Fibroblast of villous mesenchyme (primary cell): ENCODE data around the gene IL1RL2. TPM values are rescaled to one million over a fixed set of nuclear protein-coding genes. Genes with fewer than 3 reads are reported as not detected.

Experiments used
- DNase-seq: peaks from one replicate; pipeline ENCODE4 v3.0.0-alpha.2; 2010; ENCODE audit warnings: low read depth
- H3K4me3 ChIP-seq: 2 replicates; pipeline ENCODE4 v1.5.1; 2011; ENCODE audit warnings: low read depth, mild to moderate bottlenecking, low read length
- CTCF ChIP-seq: IDR thresholded peaks from 2 replicates; pipeline ENCODE4 v1.5.1; 2012; ENCODE audit warnings: low read depth, mild to moderate bottlenecking, low read length; ENCODE audit not compliant: insufficient read depth
- total RNA-seq: library from RNA; depleted of rRNA; stranded (reverse); fragments of >200 nt; gene quantifications from 2 replicates; pipeline ENCODE4 v1.2.3, GENCODE V29; 2012

IL1RL2 gene
- total RNA-seq: 0.32 and 1.3 TPM in 2 replicates

- H3K4me3 ChIP-seq: peak within 1 kb of the TSS; percentile 64
- DNase-seq: no peak
- TF ChIP-seq CTCF: peak; percentile 1
These were observed at the start of gene IL1RL2 for GRCh38 chr2:102186791-102187495. Gene IL1RL2, plus strand, starts transcription at chr2:102187023. Its CDS starts 845 bp downstream, at chr2:102187868.

GRCh38 chr2:102137138-102137537 is 49.7 kb upstream of the IL1RL2 start:
- no peak for DNase-seq
- no peak for TF ChIP-seq CTCF
- H3K4me3 ChIP-seq: no peak overlapping the region

- H3K4me3 ChIP-seq: no peak overlapping the region
- DNase-seq: peak; percentile 71
- no peak for TF ChIP-seq CTCF
These were observed 48.5 kb upstream of the IL1RL2 start for GRCh38 chr2:102138331-102138730.

GRCh38 chr2:102139851-102140250 is 47.0 kb upstream of the IL1RL2 start:
- DNase-seq: peak; percentile 69
- no peak for TF ChIP-seq CTCF
- H3K4me3 ChIP-seq: no peak overlapping the region

GRCh38 chr2:102140377-102140776 is 46.4 kb upstream of the IL1RL2 start:
- no peak overlapping the region for H3K4me3 ChIP-seq
- DNase-seq: peak; percentile 70
- no peak for TF ChIP-seq CTCF

- no peak for TF ChIP-seq CTCF
- DNase-seq: peak; percentile 99
- peak overlapping the region; percentile 92 for H3K4me3 ChIP-seq
These were observed 45.5 kb upstream of the IL1RL2 start for GRCh38 chr2:102141011-102141943.
